HEK293 (cell line): ENCODE measurements around the gene ZNF45.

ENCODE experiments used
- HOXC10 ChIP-seq: sonication (generic); formaldehyde crosslinking; IDR thresholded peaks from 2 replicates; pipeline ENCODE4 v1.8.1; 2023; ENCODE audit warnings: mild to moderate bottlenecking, missing genetic modification reagents
- KLF17 ChIP-seq: fragments of 450-650 bp; formaldehyde crosslinking; IDR thresholded peaks from 2 replicates; pipeline ENCODE4 v1.5.1; 2016; ENCODE audit warnings: missing biosample characterization, missing genetic modification characterization
- KLF7 ChIP-seq: fragments of 450-650 bp; formaldehyde crosslinking; IDR thresholded peaks from 2 replicates; pipeline ENCODE4 v1.5.1; 2016; ENCODE audit warnings: missing biosample characterization, missing genetic modification characterization, borderline replicate concordance
- KLF9 ChIP-seq: fragments of 450-650 bp; formaldehyde crosslinking; IDR thresholded peaks from 2 replicates; pipeline ENCODE4 v1.5.1; 2016; ENCODE audit warnings: missing biosample characterization, missing genetic modification characterization, low read depth
- MEIS1 ChIP-seq: sonication (generic); formaldehyde crosslinking; IDR thresholded peaks from 2 replicates; pipeline ENCODE4 v1.8.1; 2022; ENCODE audit warnings: missing genetic modification reagents, mild to moderate bottlenecking, borderline replicate concordance
- YY2 ChIP-seq: fragments of 450-650 bp; formaldehyde crosslinking; IDR thresholded peaks from 2 replicates; pipeline ENCODE4 v1.5.1; 2016; ENCODE audit warnings: missing biosample characterization, missing genetic modification characterization
- ZBTB21 ChIP-seq: fragments of 450-650 bp; formaldehyde crosslinking; IDR thresholded peaks from 2 replicates; pipeline ENCODE4 v1.5.1; 2017; ENCODE audit warnings: missing biosample characterization, missing genetic modification characterization
- ZNF132 ChIP-seq: fragments of 450-650 bp; formaldehyde crosslinking; IDR thresholded peaks from 2 replicates; pipeline ENCODE4 v1.5.1; 2017; ENCODE audit warnings: missing biosample characterization, missing genetic modification characterization, borderline replicate concordance
- ZNF140 ChIP-seq: fragments of 450-650 bp; formaldehyde crosslinking; IDR thresholded peaks from 2 replicates; pipeline ENCODE4 v1.5.1; 2016; ENCODE audit warnings: missing biosample characterization, missing genetic modification characterization
- ZNF202 ChIP-seq: fragments of 450-650 bp; formaldehyde crosslinking; IDR thresholded peaks from 2 replicates; pipeline ENCODE4 v1.5.1; 2016; ENCODE audit warnings: missing biosample characterization, missing genetic modification characterization, borderline replicate concordance
- ZNF211 ChIP-seq: fragments of 450-650 bp; formaldehyde crosslinking; IDR thresholded peaks from 2 replicates; pipeline ENCODE4 v1.5.1; 2016; ENCODE audit warnings: low read depth, missing biosample characterization, missing genetic modification characterization
- ZNF221 ChIP-seq: fragments of 450-650 bp; formaldehyde crosslinking; IDR thresholded peaks from 2 replicates; pipeline ENCODE4 v1.5.1; 2017; ENCODE audit warnings: missing biosample characterization, missing genetic modification characterization, borderline replicate concordance
- ZNF324 ChIP-seq: fragments of 450-650 bp; formaldehyde crosslinking; IDR thresholded peaks from 2 replicates; pipeline ENCODE4 v1.5.1; 2016; ENCODE audit warnings: missing biosample characterization, missing genetic modification characterization
- ZNF335 ChIP-seq: fragments of 450-650 bp; formaldehyde crosslinking; conservative IDR thresholded peaks from 2 replicates; pipeline ENCODE4 v1.5.1; 2016; ENCODE audit warnings: missing biosample characterization, missing genetic modification characterization
- ZNF37A ChIP-seq: fragments of 450-650 bp; IDR thresholded peaks from 2 replicates; pipeline ENCODE4 v1.5.1; 2018; ENCODE audit warnings: missing biosample characterization, missing genetic modification characterization
- ZNF426 ChIP-seq: fragments of 450-650 bp; formaldehyde crosslinking; IDR thresholded peaks from 2 replicates; pipeline ENCODE4 v1.5.1; 2017; ENCODE audit warnings: missing biosample characterization, missing genetic modification characterization, mild to moderate bottlenecking, inconsistent platforms, moderate library complexity
- ZNF449 ChIP-seq: fragments of 450-650 bp; formaldehyde crosslinking; IDR thresholded peaks from 2 replicates; pipeline ENCODE4 v1.5.1; 2017; ENCODE audit warnings: missing biosample characterization, mild to moderate bottlenecking, missing genetic modification characterization, moderate library complexity
- ZNF488 ChIP-seq: fragments of 450-650 bp; formaldehyde crosslinking; IDR thresholded peaks from 2 replicates; pipeline ENCODE4 v1.5.1; 2016; ENCODE audit warnings: missing biosample characterization, missing genetic modification characterization
- ZNF514 ChIP-seq: fragments of 450-650 bp; formaldehyde crosslinking; IDR thresholded peaks from 2 replicates; pipeline ENCODE4 v1.5.1; 2016; ENCODE audit warnings: missing biosample characterization, missing genetic modification characterization
- ZNF561 ChIP-seq: fragments of 450-650 bp; IDR thresholded peaks from 2 replicates; pipeline ENCODE4 v1.5.1; 2018; ENCODE audit warnings: missing biosample characterization, missing genetic modification characterization, borderline replicate concordance
- ZNF571 ChIP-seq: fragments of 450-650 bp; formaldehyde crosslinking; IDR thresholded peaks from 2 replicates; pipeline ENCODE4 v1.5.0; 2017; ENCODE audit warnings: missing biosample characterization, missing genetic modification characterization
- ZNF670 ChIP-seq: fragments of 450-650 bp; formaldehyde crosslinking; IDR thresholded peaks from 2 replicates; pipeline ENCODE4 v1.5.1; 2016; ENCODE audit warnings: missing biosample characterization, missing genetic modification characterization, low read depth
- ZNF776 ChIP-seq: fragments of 450-650 bp; formaldehyde crosslinking; IDR thresholded peaks from 2 replicates; pipeline ENCODE4 v1.5.0; 2017; ENCODE audit warnings: missing biosample characterization, missing genetic modification characterization, borderline replicate concordance
- ZNF830 ChIP-seq: fragments of 450-650 bp; IDR thresholded peaks from 2 replicates; pipeline ENCODE4 v1.5.0; 2018; ENCODE audit warnings: missing biosample characterization, missing genetic modification characterization, low read depth, mild to moderate bottlenecking, moderate library complexity
- TF ChIP-seq, protein P1 (sequence below): fragments of 450-650 bp; formaldehyde crosslinking; IDR thresholded peaks from 2 replicates; pipeline ENCODE4 v1.5.1; 2016; ENCODE audit warnings: missing biosample characterization, missing genetic modification characterization
- TF ChIP-seq, protein P2 (sequence below): fragments of 450-650 bp; formaldehyde crosslinking; IDR thresholded peaks from 2 replicates; pipeline ENCODE4 v1.5.1; 2017; ENCODE audit warnings: missing biosample characterization, missing genetic modification characterization
- TF ChIP-seq, protein P3 (sequence below): fragments of 450-650 bp; formaldehyde crosslinking; IDR thresholded peaks from 2 replicates; pipeline ENCODE4 v1.5.1; 2016; ENCODE audit warnings: missing biosample characterization, missing genetic modification characterization
- TF ChIP-seq, protein P4 (sequence below): fragments of 450-650 bp; formaldehyde crosslinking; conservative IDR thresholded peaks from 2 replicates; pipeline ENCODE4 v1.5.1; 2016; ENCODE audit warnings: low read depth, missing biosample characterization, missing genetic modification characterization

ZNF45 gene

DNA sequence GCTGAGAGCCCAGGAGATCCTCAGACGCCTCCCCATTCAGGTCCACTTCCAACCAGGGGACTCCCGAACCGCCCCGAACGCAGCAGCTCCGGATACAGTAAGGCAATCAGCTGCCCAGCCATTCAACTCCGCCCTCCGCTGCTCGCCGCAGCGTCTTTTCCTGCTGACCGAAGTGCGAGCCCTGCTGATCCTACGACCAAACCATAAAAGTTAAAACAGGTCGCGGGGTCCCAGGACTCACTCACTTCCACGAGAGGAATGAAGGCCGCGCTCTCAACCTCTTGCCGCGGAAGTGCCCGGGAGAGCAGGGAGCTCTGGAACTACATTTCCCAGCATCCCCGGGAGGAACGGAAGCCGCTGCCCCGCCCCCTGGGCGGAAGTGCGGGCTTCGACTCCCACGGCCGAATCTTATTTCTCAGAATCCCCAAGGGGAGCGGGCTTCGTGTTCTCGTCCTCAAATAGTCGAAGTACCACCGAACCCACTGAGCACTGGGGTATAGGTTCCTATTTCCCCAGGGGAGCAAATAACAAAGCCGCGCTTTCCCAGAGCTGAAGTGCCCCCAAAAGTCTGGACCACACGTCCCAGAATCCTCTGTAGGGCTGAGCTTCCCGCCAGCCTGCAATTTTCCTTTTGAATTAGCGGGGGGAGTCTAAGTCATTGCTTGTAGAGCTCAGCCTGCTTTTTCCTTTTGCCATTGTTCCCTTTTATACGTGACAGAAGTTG lies at the start of gene ZNF45 (continued):
- TF ChIP-seq, protein P1, sequence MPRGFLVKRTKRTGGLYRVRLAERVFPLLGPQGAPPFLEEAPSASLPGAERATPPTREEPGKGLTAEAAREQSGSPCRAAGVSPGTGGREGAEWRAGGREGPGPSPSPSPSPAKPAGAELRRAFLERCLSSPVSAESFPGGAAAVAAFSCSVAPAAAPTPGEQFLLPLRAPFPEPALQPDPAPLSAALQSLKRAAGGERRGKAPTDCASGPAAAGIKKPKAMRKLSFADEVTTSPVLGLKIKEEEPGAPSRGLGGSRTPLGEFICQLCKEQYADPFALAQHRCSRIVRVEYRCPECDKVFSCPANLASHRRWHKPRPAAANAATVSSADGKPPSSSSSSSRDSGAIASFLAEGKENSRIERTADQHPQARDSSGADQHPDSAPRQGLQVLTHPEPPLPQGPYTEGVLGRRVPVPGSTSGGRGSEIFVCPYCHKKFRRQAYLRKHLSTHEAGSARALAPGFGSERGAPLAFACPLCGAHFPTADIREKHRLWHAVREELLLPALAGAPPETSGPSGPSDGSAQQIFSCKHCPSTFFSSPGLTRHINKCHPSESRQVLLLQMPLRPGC (tag by site-specific recombination): no peak; the same call in 1 of the 2 replicates
- TF ChIP-seq ZNF514 (tag by site-specific recombination) (no peak), KLF9 (tag by site-specific recombination) (peak; percentile 99), ZNF202 (tag by site-specific recombination) (no peak), ZNF211 (tag by site-specific recombination) (no peak), ZNF670 (no peak), MEIS1 (CRISPR knock-in tag) (no peak), YY2 (no peak), ZNF37A (no peak), ZNF140 (tag by site-specific recombination) (no peak), ZNF449 (tag by site-specific recombination) (peak; percentile 85; the same call in 1 of the 2 replicates), ZNF324 (tag by site-specific recombination) (peak; percentile 81), ZNF335 (tag by site-specific recombination) (peak; percentile 99), ZNF571 (tag by site-specific recombination) (no peak), ZNF776 (no peak), KLF17 (peak; percentile 85), HOXC10 (CRISPR knock-in tag) (no peak), ZNF488 (tag by site-specific recombination) (no peak), ZNF132 (no peak), ZNF426 (tag by site-specific recombination) (no peak), ZNF561 (peak; percentile 93), ZNF221 (tag by site-specific recombination) (no peak), ZNF830 (tag by site-specific recombination) (no peak), ZBTB21 (tag by site-specific recombination) (peak; percentile 63), KLF7 (peak; percentile 59; the same call in 1 of the 2 replicates)
- TF ChIP-seq, protein P2, sequence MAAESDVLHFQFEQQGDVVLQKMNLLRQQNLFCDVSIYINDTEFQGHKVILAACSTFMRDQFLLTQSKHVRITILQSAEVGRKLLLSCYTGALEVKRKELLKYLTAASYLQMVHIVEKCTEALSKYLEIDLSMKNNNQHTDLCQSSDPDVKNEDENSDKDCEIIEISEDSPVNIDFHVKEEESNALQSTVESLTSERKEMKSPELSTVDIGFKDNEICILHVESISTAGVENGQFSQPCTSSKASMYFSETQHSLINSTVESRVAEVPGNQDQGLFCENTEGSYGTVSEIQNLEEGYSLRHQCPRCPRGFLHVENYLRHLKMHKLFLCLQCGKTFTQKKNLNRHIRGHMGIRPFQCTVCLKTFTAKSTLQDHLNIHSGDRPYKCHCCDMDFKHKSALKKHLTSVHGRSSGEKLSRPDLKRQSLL (tag by site-specific recombination): 0 out of 2 replicates have a peak, but pooled peaks have one; percentile 41
- TF ChIP-seq, protein P3, sequence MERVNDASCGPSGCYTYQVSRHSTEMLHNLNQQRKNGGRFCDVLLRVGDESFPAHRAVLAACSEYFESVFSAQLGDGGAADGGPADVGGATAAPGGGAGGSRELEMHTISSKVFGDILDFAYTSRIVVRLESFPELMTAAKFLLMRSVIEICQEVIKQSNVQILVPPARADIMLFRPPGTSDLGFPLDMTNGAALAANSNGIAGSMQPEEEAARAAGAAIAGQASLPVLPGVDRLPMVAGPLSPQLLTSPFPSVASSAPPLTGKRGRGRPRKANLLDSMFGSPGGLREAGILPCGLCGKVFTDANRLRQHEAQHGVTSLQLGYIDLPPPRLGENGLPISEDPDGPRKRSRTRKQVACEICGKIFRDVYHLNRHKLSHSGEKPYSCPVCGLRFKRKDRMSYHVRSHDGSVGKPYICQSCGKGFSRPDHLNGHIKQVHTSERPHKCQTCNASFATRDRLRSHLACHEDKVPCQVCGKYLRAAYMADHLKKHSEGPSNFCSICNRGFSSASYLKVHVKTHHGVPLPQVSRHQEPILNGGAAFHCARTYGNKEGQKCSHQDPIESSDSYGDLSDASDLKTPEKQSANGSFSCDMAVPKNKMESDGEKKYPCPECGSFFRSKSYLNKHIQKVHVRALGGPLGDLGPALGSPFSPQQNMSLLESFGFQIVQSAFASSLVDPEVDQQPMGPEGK: peak; percentile 88
- TF ChIP-seq, protein P4, sequence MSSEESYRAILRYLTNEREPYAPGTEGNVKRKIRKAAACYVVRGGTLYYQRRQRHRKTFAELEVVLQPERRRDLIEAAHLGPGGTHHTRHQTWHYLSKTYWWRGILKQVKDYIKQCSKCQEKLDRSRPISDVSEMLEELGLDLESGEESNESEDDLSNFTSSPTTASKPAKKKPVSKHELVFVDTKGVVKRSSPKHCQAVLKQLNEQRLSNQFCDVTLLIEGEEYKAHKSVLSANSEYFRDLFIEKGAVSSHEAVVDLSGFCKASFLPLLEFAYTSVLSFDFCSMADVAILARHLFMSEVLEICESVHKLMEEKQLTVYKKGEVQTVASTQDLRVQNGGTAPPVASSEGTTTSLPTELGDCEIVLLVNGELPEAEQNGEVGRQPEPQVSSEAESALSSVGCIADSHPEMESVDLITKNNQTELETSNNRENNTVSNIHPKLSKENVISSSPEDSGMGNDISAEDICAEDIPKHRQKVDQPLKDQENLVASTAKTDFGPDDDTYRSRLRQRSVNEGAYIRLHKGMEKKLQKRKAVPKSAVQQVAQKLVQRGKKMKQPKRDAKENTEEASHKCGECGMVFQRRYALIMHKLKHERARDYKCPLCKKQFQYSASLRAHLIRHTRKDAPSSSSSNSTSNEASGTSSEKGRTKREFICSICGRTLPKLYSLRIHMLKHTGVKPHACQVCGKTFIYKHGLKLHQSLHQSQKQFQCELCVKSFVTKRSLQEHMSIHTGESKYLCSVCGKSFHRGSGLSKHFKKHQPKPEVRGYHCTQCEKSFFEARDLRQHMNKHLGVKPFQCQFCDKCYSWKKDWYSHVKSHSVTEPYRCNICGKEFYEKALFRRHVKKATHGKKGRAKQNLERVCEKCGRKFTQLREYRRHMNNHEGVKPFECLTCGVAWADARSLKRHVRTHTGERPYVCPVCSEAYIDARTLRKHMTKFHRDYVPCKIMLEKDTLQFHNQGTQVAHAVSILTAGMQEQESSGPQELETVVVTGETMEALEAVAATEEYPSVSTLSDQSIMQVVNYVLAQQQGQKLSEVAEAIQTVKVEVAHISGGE (tag by site-specific recombination): peak; percentile 96
